Calu3 (cell line): ENCODE data around the gene BID. TPM values are rescaled to one million over a fixed set of nuclear protein-coding genes. Genes with fewer than 3 reads are reported as not detected.

Experiments used
- BruUV-seq: library from RNA; stranded (reverse); fragments of 400-500 nt; replicated peaks from 2 replicates; lab custom pipeline; 2021; lab: Mats Ljungman, UMichigan
- CTCF ChIA-PET: fragments of 300-600 bp; sonication (Branson Sonifier 250); formaldehyde crosslinking; loops from one replicate; lab custom pipeline; 2022; ENCODE audit warnings: antibody characterized with exemption; lab: Charles Lee
- DNase-seq: peaks from one replicate; pipeline ENCODE4 v3.0.0; 2022
- H3K27ac Mint-ChIP-seq: one replicate; pipeline ENCODE4 v1.8.0; 2022; ENCODE audit warnings: mixed read lengths; ENCODE audit not compliant: unreplicated experiment
- H3K27me3 Mint-ChIP-seq: one replicate; pipeline ENCODE4 v1.8.0; 2022; ENCODE audit warnings: mixed read lengths; ENCODE audit not compliant: unreplicated experiment
- H3K36me3 Mint-ChIP-seq: one replicate; pipeline ENCODE4 v1.8.0; 2022; ENCODE audit warnings: mild to moderate bottlenecking, moderate library complexity, mixed read lengths; ENCODE audit not compliant: insufficient read depth, unreplicated experiment
- H3K4me1 Mint-ChIP-seq: one replicate; pipeline ENCODE4 v1.8.0; 2022; ENCODE audit warnings: mild to moderate bottlenecking, low read depth, mixed read lengths; ENCODE audit not compliant: unreplicated experiment
- H3K4me3 Mint-ChIP-seq: one replicate; pipeline ENCODE4 v1.8.0; 2022; ENCODE audit warnings: mild to moderate bottlenecking, low read depth, moderate library complexity, mixed read lengths; ENCODE audit not compliant: unreplicated experiment
- H3K9me3 Mint-ChIP-seq: one replicate; pipeline ENCODE4 v1.8.0; 2022; ENCODE audit warnings: low read depth, mixed read lengths; ENCODE audit not compliant: unreplicated experiment
- intact Hi-C: fragments of 100-400 bp; cut with micrococcal nuclease; formaldehyde crosslinking; loops from one replicate; pipeline ENCODE4 v1.10.0; 2022; ENCODE audit not compliant: unreplicated experiment
- total RNA-seq: library from RNA; stranded (reverse); gene quantifications from 2 replicates; pipeline ENCODE4 v1.2.3, GENCODE V29; 2022
- TF ChIP-seq, protein P1 (sequence below): fragments of 200-600 bp; IDR thresholded peaks from one replicate; pipeline ENCODE4 v1.8.0; 2022; ENCODE audit warnings: antibody characterized with exemption; ENCODE audit not compliant: unreplicated experiment

BID gene
- total RNA-seq, 1 experiment from 2014 or later: 99.3 TPM

DNA sequence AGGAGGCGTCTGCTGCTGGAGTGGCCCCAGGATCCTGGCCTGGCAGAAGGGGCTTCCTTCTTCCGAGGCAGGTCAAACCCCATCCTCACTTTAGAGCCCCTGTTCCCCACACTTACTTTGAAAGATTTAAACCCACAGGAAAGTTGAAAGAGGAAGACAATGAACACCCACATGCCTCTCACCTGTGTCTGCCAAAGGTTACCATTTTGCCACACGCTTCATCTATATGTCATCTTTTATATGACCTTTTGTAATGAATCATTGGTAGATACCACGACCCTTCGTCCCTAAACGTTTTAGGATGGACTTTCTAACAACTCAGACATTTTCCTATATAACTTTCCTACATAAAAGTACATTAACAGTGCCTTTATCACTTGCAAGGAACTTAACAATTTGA lies 39.8 kb upstream of the BID start:
- Mint-ChIP-seq H3K9me3 (no peaks in the 10 kb centered on the region), H3K27ac (no peak overlapping the region), H3K36me3 (peaks cover 20% of the 10 kb centered on the region), H3K4me3 (no peak overlapping the region), H3K27me3 (no peaks in the 10 kb centered on the region), H3K4me1 (no peaks in the 10 kb centered on the region)
- BruUV-seq: no TSS peak
- intact Hi-C loops: no loop called here
- TF ChIP-seq, protein P1, sequence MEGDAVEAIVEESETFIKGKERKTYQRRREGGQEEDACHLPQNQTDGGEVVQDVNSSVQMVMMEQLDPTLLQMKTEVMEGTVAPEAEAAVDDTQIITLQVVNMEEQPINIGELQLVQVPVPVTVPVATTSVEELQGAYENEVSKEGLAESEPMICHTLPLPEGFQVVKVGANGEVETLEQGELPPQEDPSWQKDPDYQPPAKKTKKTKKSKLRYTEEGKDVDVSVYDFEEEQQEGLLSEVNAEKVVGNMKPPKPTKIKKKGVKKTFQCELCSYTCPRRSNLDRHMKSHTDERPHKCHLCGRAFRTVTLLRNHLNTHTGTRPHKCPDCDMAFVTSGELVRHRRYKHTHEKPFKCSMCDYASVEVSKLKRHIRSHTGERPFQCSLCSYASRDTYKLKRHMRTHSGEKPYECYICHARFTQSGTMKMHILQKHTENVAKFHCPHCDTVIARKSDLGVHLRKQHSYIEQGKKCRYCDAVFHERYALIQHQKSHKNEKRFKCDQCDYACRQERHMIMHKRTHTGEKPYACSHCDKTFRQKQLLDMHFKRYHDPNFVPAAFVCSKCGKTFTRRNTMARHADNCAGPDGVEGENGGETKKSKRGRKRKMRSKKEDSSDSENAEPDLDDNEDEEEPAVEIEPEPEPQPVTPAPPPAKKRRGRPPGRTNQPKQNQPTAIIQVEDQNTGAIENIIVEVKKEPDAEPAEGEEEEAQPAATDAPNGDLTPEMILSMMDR: no peak
- CTCF ChIA-PET: no interaction called here
- no peak for DNase-seq

GRCh38 chr22:17811119-17811518 lies 36.9 kb upstream of the BID start:
- Mint-ChIP-seq H3K4me3 (no peak overlapping the region), H3K27me3 (no peaks in the 10 kb centered on the region), H3K36me3 (peaks cover 16% of the 10 kb centered on the region), H3K9me3 (no peaks in the 10 kb centered on the region), H3K4me1 (no peaks in the 10 kb centered on the region), H3K27ac (no peak overlapping the region)
- intact Hi-C loops: no loop called here
- CTCF ChIA-PET: interaction anchor here (1.0 kb wide), 1 partner anchor 69 kb away, joined by 3 read pairs; no protein-coding TSS in a partner anchor
- no peak for DNase-seq
- TF ChIP-seq, protein P1: no peak
- BruUV-seq: no TSS peak

- no TSS peak for BruUV-seq
- CTCF ChIA-PET: interaction anchor here (1.0 kb wide), 1 partner anchor 68 kb away, joined by 3 read pairs; no protein-coding TSS in a partner anchor
- H3K27me3 Mint-ChIP-seq: no peaks in the 10 kb centered on the region
- peaks cover 11% of the 10 kb centered on the region for H3K36me3 Mint-ChIP-seq
- H3K9me3 Mint-ChIP-seq: no peaks in the 10 kb centered on the region
- intact Hi-C loops: no loop called here
- DNase-seq: no peak
- no peaks in the 10 kb centered on the region for H3K4me1 Mint-ChIP-seq
- H3K27ac Mint-ChIP-seq: no peak overlapping the region
- TF ChIP-seq, protein P1: no peak
- no peak overlapping the region for H3K4me3 Mint-ChIP-seq
Observed at GRCh38 chr22:17810570-17811116, 36.4 kb upstream of the BID start.

- intact Hi-C loops: no loop called here
- CTCF ChIA-PET: no interaction called here
- Mint-ChIP-seq H3K4me3 (no peak overlapping the region), H3K27ac (no peak overlapping the region), H3K27me3 (no peaks in the 10 kb centered on the region), H3K9me3 (no peaks in the 10 kb centered on the region), H3K4me1 (no peaks in the 10 kb centered on the region), H3K36me3 (peaks cover 6% of the 10 kb centered on the region)
- TF ChIP-seq, protein P1: no peak
- no peak for DNase-seq
- BruUV-seq: no TSS peak
Observed at GRCh38 chr22:17808693-17809403, 34.6 kb upstream of the BID start.
